Measurements from ENCODE around the gene RDH5.

DNA sequence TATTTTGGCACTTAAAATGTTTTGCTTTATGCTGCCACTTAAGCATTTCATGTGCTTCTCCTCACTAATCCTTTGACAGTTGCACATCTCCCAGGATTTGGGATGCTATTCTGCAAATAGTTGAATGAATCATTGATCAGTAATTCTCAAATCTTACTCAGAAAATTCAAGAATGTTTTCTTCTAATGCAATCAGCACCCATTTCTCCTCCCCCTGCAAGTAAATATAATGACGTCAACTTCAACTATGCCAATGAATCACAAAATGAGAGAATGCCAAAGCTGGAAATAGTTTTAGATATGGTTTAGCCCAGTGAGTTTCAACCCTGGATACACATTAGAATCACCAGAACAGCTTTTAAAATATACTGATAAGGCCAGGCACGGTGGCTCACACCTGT is 6.5 kb upstream of the RDH5 start:
- TF ChIP-seq YY1 (IDR thresholded peaks at IDR 0.05; ENCODE audit: low read depth) (no peak), TAF1 (IDR thresholded peaks at IDR 0.05; ENCODE audit: low read depth) (no peak), EP300 (IDR thresholded peaks at IDR 0.05; ENCODE audit: borderline replicate concordance) (no peak), RAD21 (IDR thresholded peaks at IDR 0.05; ENCODE audit: low read depth) (no peak), CEBPB (IDR thresholded peaks at IDR 0.05) (no peak), FOXM1 (IDR thresholded peaks at IDR 0.05; ENCODE audit: borderline replicate concordance, low read depth) (no peak), NFIC (IDR thresholded peaks at IDR 0.05) (no peak), CREB1 (IDR thresholded peaks at IDR 0.05; ENCODE audit: low read depth) (no peak), ZBTB7A (IDR thresholded peaks at IDR 0.05; ENCODE audit: low read depth) (no peak)
- TF ChIP-seq, protein P1, sequence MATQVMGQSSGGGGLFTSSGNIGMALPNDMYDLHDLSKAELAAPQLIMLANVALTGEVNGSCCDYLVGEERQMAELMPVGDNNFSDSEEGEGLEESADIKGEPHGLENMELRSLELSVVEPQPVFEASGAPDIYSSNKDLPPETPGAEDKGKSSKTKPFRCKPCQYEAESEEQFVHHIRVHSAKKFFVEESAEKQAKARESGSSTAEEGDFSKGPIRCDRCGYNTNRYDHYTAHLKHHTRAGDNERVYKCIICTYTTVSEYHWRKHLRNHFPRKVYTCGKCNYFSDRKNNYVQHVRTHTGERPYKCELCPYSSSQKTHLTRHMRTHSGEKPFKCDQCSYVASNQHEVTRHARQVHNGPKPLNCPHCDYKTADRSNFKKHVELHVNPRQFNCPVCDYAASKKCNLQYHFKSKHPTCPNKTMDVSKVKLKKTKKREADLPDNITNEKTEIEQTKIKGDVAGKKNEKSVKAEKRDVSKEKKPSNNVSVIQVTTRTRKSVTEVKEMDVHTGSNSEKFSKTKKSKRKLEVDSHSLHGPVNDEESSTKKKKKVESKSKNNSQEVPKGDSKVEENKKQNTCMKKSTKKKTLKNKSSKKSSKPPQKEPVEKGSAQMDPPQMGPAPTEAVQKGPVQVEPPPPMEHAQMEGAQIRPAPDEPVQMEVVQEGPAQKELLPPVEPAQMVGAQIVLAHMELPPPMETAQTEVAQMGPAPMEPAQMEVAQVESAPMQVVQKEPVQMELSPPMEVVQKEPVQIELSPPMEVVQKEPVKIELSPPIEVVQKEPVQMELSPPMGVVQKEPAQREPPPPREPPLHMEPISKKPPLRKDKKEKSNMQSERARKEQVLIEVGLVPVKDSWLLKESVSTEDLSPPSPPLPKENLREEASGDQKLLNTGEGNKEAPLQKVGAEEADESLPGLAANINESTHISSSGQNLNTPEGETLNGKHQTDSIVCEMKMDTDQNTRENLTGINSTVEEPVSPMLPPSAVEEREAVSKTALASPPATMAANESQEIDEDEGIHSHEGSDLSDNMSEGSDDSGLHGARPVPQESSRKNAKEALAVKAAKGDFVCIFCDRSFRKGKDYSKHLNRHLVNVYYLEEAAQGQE (IDR thresholded peaks at IDR 0.05; ENCODE audit: low read depth) = no peak
- TF ChIP-seq, protein P2, sequence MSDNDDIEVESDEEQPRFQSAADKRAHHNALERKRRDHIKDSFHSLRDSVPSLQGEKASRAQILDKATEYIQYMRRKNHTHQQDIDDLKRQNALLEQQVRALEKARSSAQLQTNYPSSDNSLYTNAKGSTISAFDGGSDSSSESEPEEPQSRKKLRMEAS (IDR thresholded peaks at IDR 0.05) = no peak
- TF ChIP-seq, protein P3, sequence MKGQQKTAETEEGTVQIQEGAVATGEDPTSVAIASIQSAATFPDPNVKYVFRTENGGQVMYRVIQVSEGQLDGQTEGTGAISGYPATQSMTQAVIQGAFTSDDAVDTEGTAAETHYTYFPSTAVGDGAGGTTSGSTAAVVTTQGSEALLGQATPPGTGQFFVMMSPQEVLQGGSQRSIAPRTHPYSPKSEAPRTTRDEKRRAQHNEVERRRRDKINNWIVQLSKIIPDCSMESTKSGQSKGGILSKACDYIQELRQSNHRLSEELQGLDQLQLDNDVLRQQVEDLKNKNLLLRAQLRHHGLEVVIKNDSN (IDR thresholded peaks at IDR 0.05) = no peak

All from Ishikawa (cell line).